SU-DHL-6 (cell line): Measurements from ENCODE around the gene SLX4.

Experiments
- H2AFZ ChIP-seq: fragments of 200-600 bp; sonication (generic); 2 replicates; pipeline ENCODE4 v1.6.1; 2014; ENCODE audit warnings: low read depth, mild to moderate bottlenecking, moderate library complexity, mixed read lengths, antibody characterized with exemption, low read length; ENCODE audit not compliant: severe bottlenecking
- H3F3A ChIP-seq: fragments of 200-600 bp; shearing (Covaris generic); 2 replicates; pipeline ENCODE4 v1.6.0; 2016; ENCODE audit warnings: antibody characterized with exemption, mild to moderate bottlenecking; ENCODE audit not compliant: insufficient read depth
- H3K27ac ChIP-seq: fragments of 200-600 bp; sonication (generic); 2 replicates; pipeline ENCODE4 v1.5.1; 2016; ENCODE audit warnings: low read depth, mild to moderate bottlenecking, low read length, moderate library complexity, mixed read lengths
- H3K27me3 ChIP-seq: fragments of 200-600 bp; sonication (generic), shearing (Covaris generic); 2 replicates; pipeline ENCODE4 v1.6.0; 2014; ENCODE audit warnings: mild to moderate bottlenecking, low read length
- H3K36me3 ChIP-seq: fragments of 200-600 bp; sonication (generic); 2 replicates; pipeline ENCODE4 v1.6.1; 2014; ENCODE audit warnings: mild to moderate bottlenecking, low read length, mixed read lengths
- H3K4me2 ChIP-seq: fragments of 300-600, 200-600 bp; shearing (Covaris generic), sonication (generic); 2 replicates; pipeline ENCODE4 v1.6.0; 2014; ENCODE audit warnings: low read length, low read depth, mild to moderate bottlenecking; ENCODE audit not compliant: poor library complexity, severe bottlenecking
- H3K4me3 ChIP-seq: fragments of 200-600 bp; sonication (generic); 2 replicates; pipeline ENCODE4 v1.5.1; 2014; ENCODE audit warnings: antibody characterized with exemption, low read length, mild to moderate bottlenecking, mixed read lengths; ENCODE audit not compliant: insufficient read depth, poor library complexity, severe bottlenecking
- H3K79me2 ChIP-seq: fragments of 200-600 bp; sonication (generic); 2 replicates; pipeline ENCODE4 v1.6.1; 2014; ENCODE audit warnings: mild to moderate bottlenecking, low read length, moderate library complexity; ENCODE audit not compliant: insufficient read depth
- H3K9ac ChIP-seq: fragments of 200-600 bp; sonication (generic); 2 replicates; pipeline ENCODE4 v1.7.0; 2014; ENCODE audit warnings: mild to moderate bottlenecking, low read length
- H3K9me2 ChIP-seq: fragments of 200-600 bp; sonication (generic); replicated peaks from 2 replicates; pipeline ENCODE4 v1.6.1; 2014; ENCODE audit warnings: low read length; ENCODE audit not compliant: insufficient read depth
- H3K9me3 ChIP-seq: fragments of 200-600 bp; sonication (generic); 2 replicates; pipeline ENCODE4 v1.6.1; 2014; ENCODE audit warnings: low read length, mixed read lengths; ENCODE audit not compliant: insufficient read depth
- H4K20me1 ChIP-seq: fragments of 200-600 bp; sonication (generic); 2 replicates; pipeline ENCODE4 v1.6.1; 2014; ENCODE audit warnings: low read depth, mild to moderate bottlenecking, antibody characterized with exemption, low read length, moderate library complexity, mixed read lengths
- CTCF ChIP-seq: fragments of 200-600 bp; sonication (generic); IDR thresholded peaks from one replicate; pipeline ENCODE4 v1.5.1; 2017; ENCODE audit warnings: antibody characterized with exemption, mild to moderate bottlenecking, low read length, moderate library complexity; ENCODE audit not compliant: insufficient read depth, poor library complexity, severe bottlenecking
- EZH2phosphoT487 ChIP-seq: fragments of 200-600 bp; sonication (generic), shearing (Covaris generic); conservative IDR thresholded peaks from 2 replicates; pipeline ENCODE4 v1.6.1; 2018; ENCODE audit warnings: mild to moderate bottlenecking, antibody characterized with exemption, low read length, moderate library complexity, mixed read lengths

The SLX4 gene, protein sequence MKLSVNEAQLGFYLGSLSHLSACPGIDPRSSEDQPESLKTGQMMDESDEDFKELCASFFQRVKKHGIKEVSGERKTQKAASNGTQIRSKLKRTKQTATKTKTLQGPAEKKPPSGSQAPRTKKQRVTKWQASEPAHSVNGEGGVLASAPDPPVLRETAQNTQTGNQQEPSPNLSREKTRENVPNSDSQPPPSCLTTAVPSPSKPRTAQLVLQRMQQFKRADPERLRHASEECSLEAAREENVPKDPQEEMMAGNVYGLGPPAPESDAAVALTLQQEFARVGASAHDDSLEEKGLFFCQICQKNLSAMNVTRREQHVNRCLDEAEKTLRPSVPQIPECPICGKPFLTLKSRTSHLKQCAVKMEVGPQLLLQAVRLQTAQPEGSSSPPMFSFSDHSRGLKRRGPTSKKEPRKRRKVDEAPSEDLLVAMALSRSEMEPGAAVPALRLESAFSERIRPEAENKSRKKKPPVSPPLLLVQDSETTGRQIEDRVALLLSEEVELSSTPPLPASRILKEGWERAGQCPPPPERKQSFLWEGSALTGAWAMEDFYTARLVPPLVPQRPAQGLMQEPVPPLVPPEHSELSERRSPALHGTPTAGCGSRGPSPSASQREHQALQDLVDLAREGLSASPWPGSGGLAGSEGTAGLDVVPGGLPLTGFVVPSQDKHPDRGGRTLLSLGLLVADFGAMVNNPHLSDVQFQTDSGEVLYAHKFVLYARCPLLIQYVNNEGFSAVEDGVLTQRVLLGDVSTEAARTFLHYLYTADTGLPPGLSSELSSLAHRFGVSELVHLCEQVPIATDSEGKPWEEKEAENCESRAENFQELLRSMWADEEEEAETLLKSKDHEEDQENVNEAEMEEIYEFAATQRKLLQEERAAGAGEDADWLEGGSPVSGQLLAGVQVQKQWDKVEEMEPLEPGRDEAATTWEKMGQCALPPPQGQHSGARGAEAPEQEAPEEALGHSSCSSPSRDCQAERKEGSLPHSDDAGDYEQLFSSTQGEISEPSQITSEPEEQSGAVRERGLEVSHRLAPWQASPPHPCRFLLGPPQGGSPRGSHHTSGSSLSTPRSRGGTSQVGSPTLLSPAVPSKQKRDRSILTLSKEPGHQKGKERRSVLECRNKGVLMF (N-terminal part only)

DNA sequence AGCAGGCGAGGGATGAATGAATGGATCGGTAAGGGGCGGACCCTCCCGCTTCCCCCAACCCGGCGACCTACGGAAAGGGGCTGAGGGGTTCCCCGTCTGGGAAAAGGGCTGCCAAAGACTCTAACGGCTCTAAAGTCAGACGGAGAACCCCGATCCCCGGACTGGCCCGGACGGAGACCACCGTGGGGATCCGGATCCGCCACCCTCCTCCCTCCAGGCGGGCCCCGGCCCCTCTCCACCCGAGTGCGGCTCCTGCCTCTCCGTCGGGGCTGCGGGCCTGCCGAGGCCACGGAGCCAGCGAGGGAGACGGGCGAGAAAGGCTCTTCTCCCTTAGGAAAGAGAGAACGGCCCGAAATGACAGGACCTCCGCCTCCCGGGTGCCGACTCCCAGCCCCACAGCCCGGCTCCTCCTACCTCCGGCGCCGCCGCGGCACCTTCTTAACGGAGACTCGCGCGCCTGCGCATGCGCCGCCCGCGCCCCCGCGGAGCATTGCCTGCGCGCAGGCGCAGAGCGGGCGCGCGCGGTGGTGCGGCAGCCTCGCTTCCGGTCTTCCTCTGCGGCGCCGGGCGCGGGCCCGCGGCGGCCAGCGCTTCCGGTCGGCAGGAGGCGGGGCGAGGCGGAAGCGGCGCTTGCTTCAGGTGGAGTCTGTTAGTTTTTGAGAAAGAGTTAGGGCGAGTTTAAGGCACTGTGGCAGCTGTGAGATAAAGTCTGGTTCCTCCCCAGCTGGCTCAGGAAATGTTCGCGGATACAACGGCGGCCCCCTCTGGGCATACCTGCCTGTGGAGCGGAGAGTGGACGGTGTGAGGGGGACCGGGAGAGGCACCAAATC lies at the start of gene SLX4:
Gene SLX4, minus strand, starts transcription at position 461 of the 830 bp plus-strand sequence. CDS start 2,642 bp downstream, outside the sequence.
- H3K27me3 ChIP-seq, result no peaks in the 10 kb centered on the region
- peak within 1 kb of the TSS; percentile 100 for H3K9ac ChIP-seq
- peak within 1 kb of the TSS; percentile 99 for H3K27ac ChIP-seq
- no peaks in the 10 kb centered on the region for H4K20me1 ChIP-seq
- H3K79me2 ChIP-seq, result peaks cover 81% of the 10 kb centered on the region
- no peaks in the 10 kb centered on the region for H3K9me3 ChIP-seq
- peak within 1 kb of the TSS; percentile 94 for H3K4me3 ChIP-seq
- peaks cover 62% of the 10 kb centered on the region for H3F3A ChIP-seq
- H2AFZ ChIP-seq, result no peak within 1 kb of the TSS
- no peaks in the 10 kb centered on the region for H3K9me2 ChIP-seq
- peak within 1 kb of the TSS; percentile 91 for H3K4me2 ChIP-seq
- TF ChIP-seq CTCF (no peak), EZH2phosphoT487 (no peak)
- peaks cover 10% of the 10 kb centered on the region for H3K36me3 ChIP-seq

- no peak overlapping the region for H3K4me3 ChIP-seq
- no peaks in the 10 kb centered on the region for H3K27me3 ChIP-seq
- no peaks in the 10 kb centered on the region for H4K20me1 ChIP-seq
- H3K9me2 ChIP-seq, result no peaks in the 10 kb centered on the region
- H3K27ac ChIP-seq, result no peak overlapping the region; the same call in 1 of the 2 replicates
- TF ChIP-seq EZH2phosphoT487 (no peak), CTCF (no peak)
- H3K36me3 ChIP-seq, result peaks cover 7% of the 10 kb centered on the region; the same call in 1 of the 2 replicates
- no peaks in the 10 kb centered on the region for H3K79me2 ChIP-seq
- H3K9me3 ChIP-seq, result no peaks in the 10 kb centered on the region
- no peak overlapping the region for H2AFZ ChIP-seq
- H3F3A ChIP-seq, result peaks cover 38% of the 10 kb centered on the region
- no peak overlapping the region for H3K9ac ChIP-seq
- H3K4me2 ChIP-seq, result no peak overlapping the region
These were observed 47.8 kb upstream of the SLX4 start for GRCh38 chr16:3659251-3659650.
